ENCODE results near the gene SEMA6D.

SEMA6D gene

DNA sequence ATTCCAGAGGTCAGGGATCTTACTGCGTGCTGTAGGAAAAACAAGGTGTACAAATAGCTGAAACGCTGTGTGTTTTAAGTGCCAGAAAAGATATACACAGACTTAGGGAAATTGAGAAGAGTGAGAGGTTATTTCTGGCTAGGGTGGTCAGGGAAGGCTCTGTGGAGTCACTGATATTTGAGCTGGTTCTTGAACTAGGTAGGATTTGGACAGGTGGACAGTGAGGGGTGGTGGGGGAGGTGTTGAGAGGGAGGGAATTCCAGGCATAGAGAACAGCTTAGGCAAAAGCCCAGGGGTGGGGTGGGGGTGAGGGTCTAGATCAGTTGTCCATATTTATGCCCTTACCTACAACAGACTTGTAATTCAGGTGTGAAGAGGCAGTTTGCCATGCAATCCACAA lies 7.0 kb downstream of the SEMA6D start:
- DNase-seq (ENCODE audit: low read depth), result no peak
- TF ChIP-seq, protein P1, sequence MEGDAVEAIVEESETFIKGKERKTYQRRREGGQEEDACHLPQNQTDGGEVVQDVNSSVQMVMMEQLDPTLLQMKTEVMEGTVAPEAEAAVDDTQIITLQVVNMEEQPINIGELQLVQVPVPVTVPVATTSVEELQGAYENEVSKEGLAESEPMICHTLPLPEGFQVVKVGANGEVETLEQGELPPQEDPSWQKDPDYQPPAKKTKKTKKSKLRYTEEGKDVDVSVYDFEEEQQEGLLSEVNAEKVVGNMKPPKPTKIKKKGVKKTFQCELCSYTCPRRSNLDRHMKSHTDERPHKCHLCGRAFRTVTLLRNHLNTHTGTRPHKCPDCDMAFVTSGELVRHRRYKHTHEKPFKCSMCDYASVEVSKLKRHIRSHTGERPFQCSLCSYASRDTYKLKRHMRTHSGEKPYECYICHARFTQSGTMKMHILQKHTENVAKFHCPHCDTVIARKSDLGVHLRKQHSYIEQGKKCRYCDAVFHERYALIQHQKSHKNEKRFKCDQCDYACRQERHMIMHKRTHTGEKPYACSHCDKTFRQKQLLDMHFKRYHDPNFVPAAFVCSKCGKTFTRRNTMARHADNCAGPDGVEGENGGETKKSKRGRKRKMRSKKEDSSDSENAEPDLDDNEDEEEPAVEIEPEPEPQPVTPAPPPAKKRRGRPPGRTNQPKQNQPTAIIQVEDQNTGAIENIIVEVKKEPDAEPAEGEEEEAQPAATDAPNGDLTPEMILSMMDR (IDR thresholded peaks at IDR 0.05; ENCODE audit: control insufficient read depth, extremely low read depth, insufficient read depth), result no peak
- H3K4me3 ChIP-seq (ENCODE audit: low read depth, low read length), result no peak overlapping the region

DNA sequence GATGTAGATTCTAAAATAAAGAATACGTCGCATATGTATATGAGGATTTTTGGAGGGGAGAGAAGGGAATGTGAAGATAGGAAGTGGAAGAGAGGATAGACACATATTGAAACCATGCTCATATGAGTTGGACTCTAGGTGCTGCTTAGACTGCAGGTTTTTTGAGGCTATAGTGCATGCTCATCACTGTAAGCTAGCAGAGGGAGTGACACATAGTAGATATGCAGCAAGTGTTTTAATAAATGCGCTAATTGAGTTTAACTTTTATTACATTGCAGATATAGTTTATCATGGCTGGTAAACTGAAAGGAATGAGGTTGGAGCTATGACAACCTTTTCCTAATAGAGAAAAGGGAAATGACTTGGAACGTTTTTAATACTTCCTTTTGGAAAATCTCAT lies 7.7 kb downstream of the SEMA6D start:
- TF ChIP-seq, protein P1 (IDR thresholded peaks at IDR 0.05; ENCODE audit: control insufficient read depth, extremely low read depth, insufficient read depth), result no peak
- no peak for DNase-seq (ENCODE audit: low read depth)

DNA sequence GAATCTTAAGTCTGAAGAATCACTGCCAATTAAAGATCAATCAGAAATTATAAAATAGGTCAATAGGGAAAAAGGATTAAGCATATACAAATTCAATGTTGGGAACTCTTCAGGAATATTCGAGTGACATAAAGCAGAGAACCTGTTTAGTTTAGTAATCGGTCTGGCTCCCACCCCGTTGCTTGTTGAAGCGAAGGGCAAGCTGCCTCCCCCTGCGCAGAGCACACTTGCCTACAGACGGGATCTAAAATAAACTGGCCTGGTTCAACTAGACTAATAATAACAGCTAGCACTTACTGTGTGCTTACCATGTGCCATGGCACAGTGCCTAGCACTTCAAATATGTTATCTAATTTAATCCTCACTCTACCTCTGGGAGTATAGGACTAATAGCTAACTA lies 8.6 kb downstream of the SEMA6D start:
- DNase-seq (ENCODE audit: low read depth), result no peak
- H3K4me3 ChIP-seq (ENCODE audit: low read depth, low read length), result no peak overlapping the region
- TF ChIP-seq, protein P1 (IDR thresholded peaks at IDR 0.05; ENCODE audit: control insufficient read depth, extremely low read depth, insufficient read depth), result no peak

More for the DNA sequence above, 7.7 kb downstream of the SEMA6D start:
- no peak overlapping the region for H3K4me3 ChIP-seq (ENCODE audit: low read depth, low read length)

DNA sequence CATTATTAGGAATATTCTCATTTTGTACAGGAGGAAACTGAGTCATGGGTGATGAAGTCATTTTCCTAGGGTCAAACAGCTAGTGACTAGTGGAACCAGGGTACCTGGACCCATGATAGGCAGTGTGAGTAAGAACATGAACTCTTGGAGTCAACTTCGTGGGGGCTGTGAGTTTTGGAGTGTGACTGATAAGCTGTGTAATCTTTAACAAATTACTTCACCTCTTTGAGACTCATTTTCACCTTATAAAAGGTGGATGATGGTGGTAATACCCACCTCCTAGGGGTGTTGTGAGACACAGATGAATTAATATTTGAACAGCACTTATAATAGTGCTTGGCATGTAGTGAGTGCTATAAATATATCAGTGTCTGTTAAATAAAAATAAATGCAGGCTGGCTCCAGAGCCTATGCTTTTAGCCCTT lies 9.1 kb downstream of the SEMA6D start:
- H3K4me3 ChIP-seq (ENCODE audit: low read depth, low read length), result no peak overlapping the region
- TF ChIP-seq, protein P1 (IDR thresholded peaks at IDR 0.05; ENCODE audit: control insufficient read depth, extremely low read depth, insufficient read depth), result no peak
- DNase-seq (ENCODE audit: low read depth), result no peak

DNA sequence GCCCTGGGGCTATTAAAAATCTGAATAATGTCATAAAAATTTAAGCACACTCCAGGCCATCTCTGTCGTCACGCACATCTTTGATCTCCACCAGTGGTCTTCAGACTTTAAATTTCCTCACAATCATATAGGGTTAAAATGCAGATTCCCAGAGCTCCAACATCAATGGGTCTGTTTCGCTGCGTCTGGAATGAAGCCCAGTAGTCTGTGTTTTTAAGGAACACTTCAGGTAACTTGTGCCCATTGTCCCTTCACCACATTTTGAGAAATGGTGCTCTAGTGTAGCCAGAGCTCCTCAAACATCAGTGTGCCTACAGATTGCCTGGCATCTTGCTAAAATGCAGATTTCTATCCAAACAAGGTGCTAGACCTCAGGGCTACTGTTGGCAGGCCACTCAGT lies 9.8 kb downstream of the SEMA6D start:
- TF ChIP-seq, protein P1 (IDR thresholded peaks at IDR 0.05; ENCODE audit: control insufficient read depth, extremely low read depth, insufficient read depth), result no peak
- DNase-seq (ENCODE audit: low read depth), result no peak
- no peak overlapping the region for H3K4me3 ChIP-seq (ENCODE audit: low read depth, low read length)

DNA sequence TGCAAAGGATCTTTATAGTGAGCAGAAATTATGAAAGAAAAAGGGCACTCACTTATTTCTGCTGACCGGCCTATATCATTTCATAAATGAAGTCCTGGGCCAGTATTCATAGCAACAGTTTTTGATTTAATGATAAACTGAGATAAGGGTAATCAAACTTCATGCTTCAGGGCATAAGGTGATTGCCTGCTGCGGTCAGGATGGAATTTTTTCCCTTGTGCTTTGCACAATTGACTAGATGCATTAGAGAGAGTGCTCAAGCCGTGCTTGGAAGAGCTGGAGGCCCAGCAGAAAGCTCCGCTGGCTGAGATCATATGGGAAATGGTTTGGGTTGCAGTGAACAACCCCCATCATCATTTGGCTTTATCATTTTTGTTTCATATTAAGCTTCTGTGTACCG lies 10.4 kb downstream of the SEMA6D start:
- TF ChIP-seq, protein P1 (IDR thresholded peaks at IDR 0.05; ENCODE audit: control insufficient read depth, extremely low read depth, insufficient read depth), result no peak
- DNase-seq (ENCODE audit: low read depth), result no peak
- no peak overlapping the region for H3K4me3 ChIP-seq (ENCODE audit: low read depth, low read length)

DNA sequence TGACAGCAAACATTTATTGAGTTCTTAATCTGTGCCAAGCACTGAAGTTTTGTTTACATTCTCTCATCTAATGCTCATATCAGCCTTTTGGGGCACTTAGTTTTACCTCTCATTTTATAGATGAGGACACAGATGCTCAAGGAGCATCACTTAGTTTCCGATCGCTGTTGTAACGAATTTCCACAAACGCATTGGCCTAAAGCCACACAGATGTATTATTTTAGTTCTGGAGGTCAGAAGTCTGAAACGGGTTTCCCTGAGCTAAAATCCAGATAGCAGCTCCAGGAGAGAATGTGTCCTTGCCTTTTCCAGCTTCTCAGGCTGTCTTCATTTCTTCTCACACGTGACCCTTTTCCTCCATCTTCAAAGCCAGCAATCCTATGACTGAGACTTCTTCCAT lies 11.1 kb downstream of the SEMA6D start:
- DNase-seq (ENCODE audit: low read depth), result no peak
- no peak overlapping the region for H3K4me3 ChIP-seq (ENCODE audit: low read depth, low read length)
- TF ChIP-seq, protein P1 (IDR thresholded peaks at IDR 0.05; ENCODE audit: control insufficient read depth, extremely low read depth, insufficient read depth), result no peak

Measured in LNCaP clone FGC (cell line).